Activated naive CD8-positive, alpha-beta T cell treated with anti-CD3 and anti-CD28 coated beads, Interleukin-2, amount 50 U/mL, for 24 hours (primary cell): ENCODE data around the gene TTC39A.

Experiments used
- ATAC-seq: fragments of 150-1000 bp; cut with Tn5 transposase; one replicate; pipeline ENCODE4 v1.10.0; 2021
- DNase-seq: peaks from one replicate; pipeline ENCODE4 v3.0.0; 2021
- H3K27ac Mint-ChIP-seq: one replicate; pipeline ENCODE4 v1.8.0; 2021; ENCODE audit warnings: mild to moderate bottlenecking, mixed read lengths
- H3K27me3 Mint-ChIP-seq: one replicate; pipeline ENCODE4 v1.8.0; 2021; ENCODE audit warnings: mixed read lengths
- H3K36me3 Mint-ChIP-seq: one replicate; pipeline ENCODE4 v1.8.0; 2021; ENCODE audit warnings: low read depth, mixed read lengths
- H3K4me1 Mint-ChIP-seq: one replicate; pipeline ENCODE4 v1.8.0; 2021; ENCODE audit warnings: mixed read lengths
- H3K4me3 Mint-ChIP-seq: one replicate; pipeline ENCODE4 v1.8.0; 2021; ENCODE audit warnings: mild to moderate bottlenecking, moderate library complexity, mixed read lengths
- H3K9me3 Mint-ChIP-seq: one replicate; pipeline ENCODE4 v1.8.0; 2021; ENCODE audit warnings: mixed read lengths

The TTC39A gene

DNA sequence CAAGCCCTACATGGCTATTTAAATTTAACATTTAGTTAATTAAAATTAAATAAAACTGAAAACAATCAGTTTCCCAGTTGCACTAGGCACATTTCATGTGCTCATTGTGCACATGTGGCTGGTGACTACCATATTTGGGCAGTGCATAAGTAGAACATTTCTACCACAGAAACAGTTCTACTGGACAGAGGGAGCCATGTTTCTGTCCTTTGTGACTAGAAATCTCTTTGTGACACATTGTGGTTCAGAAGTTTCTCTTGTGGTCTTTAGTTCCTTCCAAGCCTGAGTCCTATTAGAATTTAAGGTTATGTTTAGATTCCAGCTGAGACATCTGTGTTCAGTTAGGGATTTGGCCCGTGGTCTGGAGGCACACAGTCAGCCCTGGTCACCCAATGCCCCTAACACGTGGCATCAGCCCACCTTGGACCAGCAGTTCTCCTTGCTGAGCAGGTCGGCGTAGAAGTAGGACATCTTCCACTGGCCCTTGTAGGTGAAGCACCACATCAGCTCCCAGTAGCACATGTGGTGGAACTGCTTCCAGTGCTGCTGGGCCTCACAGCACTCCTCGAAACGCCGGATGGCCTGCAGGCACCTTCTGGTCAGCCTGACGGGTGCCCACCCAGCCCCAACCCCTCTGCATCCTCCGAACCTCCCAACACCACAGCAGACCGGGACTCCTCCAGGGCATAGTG is 29.1 kb downstream of the TTC39A start:
- Mint-ChIP-seq H3K9me3 (no peaks in the 10 kb centered on the region), H3K27me3 (no peaks in the 10 kb centered on the region), H3K27ac (peak overlapping the region; percentile 18), H3K36me3 (no peaks in the 10 kb centered on the region), H3K4me3 (no peak overlapping the region), H3K4me1 (peaks cover 44% of the 10 kb centered on the region)
- no peak for DNase-seq
- peak; percentile 17 for ATAC-seq

DNA sequence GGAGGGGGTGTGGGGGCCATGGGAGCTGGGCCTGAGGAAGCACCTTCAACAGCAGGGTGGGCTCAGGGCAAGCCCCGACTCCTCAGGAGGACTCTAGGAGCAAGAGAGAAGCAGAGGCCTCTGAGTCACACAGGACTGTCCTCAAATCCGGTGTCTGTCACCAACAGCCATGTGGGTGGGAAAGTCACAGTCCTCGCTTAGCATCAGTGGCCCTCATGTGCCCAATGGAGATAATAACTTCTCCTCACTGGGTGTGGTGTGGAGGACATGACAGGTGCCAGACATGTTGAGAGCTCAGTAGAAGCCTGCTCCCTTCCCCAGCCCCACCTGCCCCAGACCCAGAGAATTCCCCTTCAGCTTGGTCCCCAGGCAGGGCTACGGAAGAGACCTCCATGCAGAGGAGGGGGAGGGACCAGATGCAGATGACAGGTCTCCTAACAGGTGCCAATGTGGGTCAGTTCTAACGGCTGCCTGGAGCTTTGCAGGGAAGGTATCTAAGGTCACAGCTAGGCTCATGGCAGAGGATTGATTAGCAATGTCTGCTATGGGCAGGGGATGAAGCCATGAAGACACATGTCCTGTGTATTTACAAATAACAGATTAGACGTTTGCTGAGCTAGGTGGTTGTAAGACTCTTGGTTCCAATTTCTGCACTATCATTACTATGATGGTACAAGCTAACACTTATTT is 30.2 kb downstream of the TTC39A start:
- H3K4me1 Mint-ChIP-seq: peaks cover 50% of the 10 kb centered on the region
- ATAC-seq (no peak), DNase-seq (no peak)
- no peaks in the 10 kb centered on the region for H3K9me3 Mint-ChIP-seq
- H3K4me3 Mint-ChIP-seq: no peak overlapping the region
- H3K27ac Mint-ChIP-seq: no peak overlapping the region
- no peaks in the 10 kb centered on the region for H3K36me3 Mint-ChIP-seq
- H3K27me3 Mint-ChIP-seq: no peaks in the 10 kb centered on the region

- no peaks in the 10 kb centered on the region for H3K36me3 Mint-ChIP-seq
- no peak overlapping the region for H3K27ac Mint-ChIP-seq
- DNase-seq: no peak
- no peak overlapping the region for H3K4me3 Mint-ChIP-seq
- no peaks in the 10 kb centered on the region for H3K27me3 Mint-ChIP-seq
- no peak for ATAC-seq
- no peaks in the 10 kb centered on the region for H3K9me3 Mint-ChIP-seq
- peaks cover 48% of the 10 kb centered on the region for H3K4me1 Mint-ChIP-seq
Observed at GRCh38 chr1:51299185-51299885, 31.0 kb downstream of the TTC39A start.

DNA sequence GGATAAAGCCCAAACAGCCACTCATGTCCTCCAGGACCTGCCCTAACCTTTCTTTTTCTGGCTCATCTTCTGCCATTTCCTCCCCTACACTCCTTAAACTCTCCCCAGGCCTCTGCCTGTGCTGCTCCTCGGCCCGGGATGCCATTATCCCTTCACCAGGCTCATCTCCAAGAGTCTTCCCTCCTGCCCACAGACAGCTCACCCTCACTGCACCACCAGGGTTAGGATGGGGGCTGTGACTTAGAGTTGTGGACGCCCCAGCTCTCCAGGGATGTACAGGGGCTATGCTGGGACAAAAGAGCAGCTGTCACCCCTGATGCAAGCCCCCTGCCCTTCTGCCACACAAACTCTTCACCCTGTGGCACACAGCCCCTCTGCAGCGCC is 32.0 kb downstream of the TTC39A start:
- no peaks in the 10 kb centered on the region for H3K27me3 Mint-ChIP-seq
- no peak for DNase-seq
- peaks cover 39% of the 10 kb centered on the region for H3K4me1 Mint-ChIP-seq
- H3K9me3 Mint-ChIP-seq: no peaks in the 10 kb centered on the region
- H3K36me3 Mint-ChIP-seq: no peaks in the 10 kb centered on the region
- no peak overlapping the region for H3K4me3 Mint-ChIP-seq
- ATAC-seq: no peak
- peak overlapping the region; percentile 57 for H3K27ac Mint-ChIP-seq

- DNase-seq: no peak
- no peaks in the 10 kb centered on the region for H3K36me3 Mint-ChIP-seq
- H3K27me3 Mint-ChIP-seq: no peaks in the 10 kb centered on the region
- no peaks in the 10 kb centered on the region for H3K9me3 Mint-ChIP-seq
- no peak for ATAC-seq
- H3K4me3 Mint-ChIP-seq: peak overlapping the region; percentile 28
- H3K4me1 Mint-ChIP-seq: peaks cover 39% of the 10 kb centered on the region
- H3K27ac Mint-ChIP-seq: peak overlapping the region; percentile 57
Observed at GRCh38 chr1:51297401-51298321, 32.7 kb downstream of the TTC39A start.

GRCh38 chr1:51296383-51297357 is 33.7 kb downstream of the TTC39A start:
- H3K27ac Mint-ChIP-seq: peak overlapping the region; percentile 54
- peak; percentile 54 for ATAC-seq
- peak overlapping the region; percentile 45 for H3K4me3 Mint-ChIP-seq
- no peaks in the 10 kb centered on the region for H3K9me3 Mint-ChIP-seq
- H3K36me3 Mint-ChIP-seq: no peaks in the 10 kb centered on the region
- H3K4me1 Mint-ChIP-seq: peaks cover 35% of the 10 kb centered on the region
- H3K27me3 Mint-ChIP-seq: no peaks in the 10 kb centered on the region
- DNase-seq: peak; percentile 88

DNA sequence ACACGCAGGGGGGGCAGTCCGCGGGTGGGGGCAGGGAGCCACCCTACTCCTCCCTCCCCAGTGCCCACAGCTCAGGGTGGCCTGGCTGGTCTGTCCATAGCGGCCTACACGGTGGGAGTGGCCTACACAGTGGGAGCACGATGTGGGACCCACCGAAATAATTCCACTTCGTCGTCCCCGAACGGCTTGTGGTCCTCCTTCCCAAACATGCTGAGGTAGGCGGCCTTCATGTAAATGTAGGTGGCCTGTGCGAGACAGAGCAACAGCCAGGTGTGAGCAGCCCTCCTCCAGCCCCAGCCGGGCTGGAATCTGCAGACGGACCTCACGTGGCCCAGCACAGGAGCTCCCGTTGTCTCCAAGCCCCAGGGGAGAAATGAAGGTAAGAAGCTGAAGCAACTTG is 34.4 kb downstream of the TTC39A start:
- no peak overlapping the region for H3K4me3 Mint-ChIP-seq
- DNase-seq (no peak), ATAC-seq (no peak)
- no peak overlapping the region for H3K27ac Mint-ChIP-seq
- H3K36me3 Mint-ChIP-seq: no peaks in the 10 kb centered on the region
- H3K9me3 Mint-ChIP-seq: no peaks in the 10 kb centered on the region
- peaks cover 30% of the 10 kb centered on the region for H3K4me1 Mint-ChIP-seq
- no peaks in the 10 kb centered on the region for H3K27me3 Mint-ChIP-seq

GRCh38 chr1:51294566-51295184 is 35.7 kb downstream of the TTC39A start:
- ATAC-seq (no peak), DNase-seq (no peak)
- Mint-ChIP-seq H3K27ac (no peak overlapping the region), H3K4me1 (peaks cover 23% of the 10 kb centered on the region), H3K27me3 (no peaks in the 10 kb centered on the region), H3K4me3 (no peak overlapping the region), H3K9me3 (no peaks in the 10 kb centered on the region), H3K36me3 (no peaks in the 10 kb centered on the region)

- DNase-seq: no peak
- no peaks in the 10 kb centered on the region for H3K27me3 Mint-ChIP-seq
- H3K36me3 Mint-ChIP-seq: no peaks in the 10 kb centered on the region
- no peak overlapping the region for H3K27ac Mint-ChIP-seq
- peaks cover 23% of the 10 kb centered on the region for H3K4me1 Mint-ChIP-seq
- H3K9me3 Mint-ChIP-seq: no peaks in the 10 kb centered on the region
- no peak for ATAC-seq
- no peak overlapping the region for H3K4me3 Mint-ChIP-seq
Observed at GRCh38 chr1:51293898-51294515, 36.4 kb downstream of the TTC39A start.

DNA sequence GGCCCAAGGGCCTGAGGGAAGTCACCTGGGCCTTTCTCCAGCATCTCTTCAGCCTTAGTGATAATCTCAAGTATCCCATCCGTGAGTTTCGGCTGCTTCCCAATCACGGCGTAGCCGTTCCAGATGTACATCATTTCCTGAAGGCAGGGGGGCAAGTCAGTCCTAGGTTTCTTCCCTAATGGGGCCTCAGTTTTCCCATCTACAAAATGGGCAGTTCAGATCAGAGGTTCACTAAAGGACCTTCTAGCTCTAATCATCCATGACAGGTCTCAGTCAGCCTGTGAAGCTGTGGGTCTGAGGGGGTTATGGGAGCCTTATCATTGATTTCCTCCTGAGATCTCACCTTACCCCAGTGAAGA is 39.9 kb downstream of the TTC39A start:
- Mint-ChIP-seq H3K36me3 (no peaks in the 10 kb centered on the region), H3K27ac (no peak overlapping the region), H3K4me1 (peaks cover 3% of the 10 kb centered on the region), H3K27me3 (no peaks in the 10 kb centered on the region), H3K9me3 (no peaks in the 10 kb centered on the region), H3K4me3 (no peak overlapping the region)
- ATAC-seq: no peak
- no peak for DNase-seq

DNA sequence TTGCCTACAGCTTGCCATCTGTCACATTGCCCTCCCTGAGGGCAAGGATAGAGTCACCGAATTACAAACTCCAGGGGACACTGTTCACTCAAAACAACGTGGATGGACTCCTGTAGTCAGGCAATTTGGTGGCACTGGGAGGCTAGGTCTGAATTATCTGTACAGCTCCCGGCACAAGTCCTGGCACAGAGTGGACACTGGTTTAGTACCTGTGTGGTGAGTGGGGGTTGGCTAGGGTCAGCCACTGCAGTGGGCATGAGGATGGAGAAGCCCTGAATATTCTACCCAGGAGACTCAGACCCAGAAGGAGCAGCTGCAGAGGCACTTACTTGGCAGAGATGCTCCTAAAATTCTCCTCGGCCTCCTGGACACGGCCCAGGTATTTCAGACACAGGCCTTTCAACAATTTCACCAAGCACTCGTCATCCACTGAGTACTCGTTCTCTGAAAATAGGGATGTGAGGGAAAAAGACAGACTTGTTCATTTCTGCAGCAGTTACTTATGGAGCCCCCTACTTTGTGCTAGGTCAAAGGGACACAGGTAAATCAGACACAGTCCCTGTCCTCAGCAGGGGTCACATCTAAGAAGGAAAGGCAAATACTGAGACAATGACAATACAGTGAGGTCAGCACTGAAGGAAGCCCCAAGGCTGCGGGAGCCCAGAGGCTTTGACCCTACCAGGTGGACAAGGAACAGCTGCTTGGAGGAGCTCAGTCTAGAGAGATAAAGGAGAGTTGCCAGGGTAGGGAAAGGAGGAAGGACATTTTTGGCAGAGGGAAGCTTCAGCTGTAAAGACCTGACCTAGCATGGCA is 40.5 kb downstream of the TTC39A start:
- Mint-ChIP-seq H3K9me3 (no peaks in the 10 kb centered on the region), H3K4me3 (no peak overlapping the region), H3K27ac (no peak overlapping the region), H3K36me3 (no peaks in the 10 kb centered on the region), H3K4me1 (peaks cover 5% of the 10 kb centered on the region), H3K27me3 (no peaks in the 10 kb centered on the region)
- no peak for DNase-seq
- ATAC-seq: no peak

GRCh38 chr1:51288578-51288977 is 41.8 kb downstream of the TTC39A start:
- DNase-seq (no peak), ATAC-seq (no peak)
- peaks cover 2% of the 10 kb centered on the region for H3K36me3 Mint-ChIP-seq
- H3K27me3 Mint-ChIP-seq: no peaks in the 10 kb centered on the region
- H3K4me3 Mint-ChIP-seq: no peak overlapping the region
- no peak overlapping the region for H3K27ac Mint-ChIP-seq
- H3K4me1 Mint-ChIP-seq: peaks cover 17% of the 10 kb centered on the region
- no peaks in the 10 kb centered on the region for H3K9me3 Mint-ChIP-seq
